IMR-90 (cell line): ENCODE data around the gene CLCNKA. TPM values are rescaled to one million over a fixed set of nuclear protein-coding genes. Genes with fewer than 3 reads are reported as not detected.

Experiments used
- ATAC-seq: fragments of 200-7000 bp; cut with Tn5 transposase; 2 replicates; pipeline ENCODE4 v1.9.1; 2020; ENCODE audit warnings: low read depth, mild to moderate bottlenecking, moderate library complexity
- BruUV-seq: library from RNA; stranded (reverse); fragments of 400-500 nt; replicated peaks from 2 replicates; lab custom pipeline; 2021; lab: Mats Ljungman, UMichigan
- CTCF ChIA-PET: fragments of 300-600 bp; formaldehyde crosslinking; extraction: SDS; loops from one replicate; lab custom pipeline; 2021; ENCODE audit warnings: antibody characterized with exemption; lab: Yijun Ruan, JAX
- POLR2A ChIA-PET: fragments of 300-600 bp; sonication (Branson Sonifier 250); formaldehyde crosslinking; loops from one replicate; lab custom pipeline; 2022; ENCODE audit warnings: antibody characterized with exemption; ENCODE audit not compliant: unreplicated experiment; lab: Charles Lee
- DNase-seq: peaks from one replicate; pipeline ENCODE4 v3.0.0; 2013
- H2AFZ ChIP-seq: replicated peaks from 2 replicates; pipeline ENCODE3; 2013; ENCODE audit warnings: low read length, mild to moderate bottlenecking; ENCODE audit not compliant: poor library complexity
- H2AK5ac ChIP-seq: 2 replicates; pipeline ENCODE4 v1.6.1; 2013; ENCODE audit warnings: low read depth, low read length, inconsistent platforms
- H2AK9ac ChIP-seq: replicated peaks from 2 replicates; pipeline ENCODE3; 2013; ENCODE audit warnings: mild to moderate bottlenecking, low read depth, low read length, moderate library complexity; ENCODE audit not compliant: poor library complexity
- H2BK120ac ChIP-seq: 2 replicates; pipeline ENCODE4 v1.6.1; 2013; ENCODE audit warnings: low read depth, low read length, inconsistent platforms
- H2BK15ac ChIP-seq: 3 replicates; pipeline ENCODE4 v1.6.1; 2013; ENCODE audit warnings: low read depth, low read length, inconsistent platforms
- H2BK20ac ChIP-seq: 2 replicates; pipeline ENCODE4 v1.6.1; 2013; ENCODE audit warnings: low read depth, mild to moderate bottlenecking, inconsistent platforms, low read length, moderate library complexity
- H2BK5ac ChIP-seq: 2 replicates; pipeline ENCODE4 v1.6.1; 2013; ENCODE audit warnings: mild to moderate bottlenecking, low read depth, low read length, inconsistent platforms; ENCODE audit not compliant: poor library complexity, severe bottlenecking
- H3K14ac ChIP-seq: replicated peaks from 2 replicates; pipeline ENCODE4 v1.6.1; 2013; ENCODE audit warnings: low read depth, low read length, inconsistent platforms
- H3K18ac ChIP-seq: 2 replicates; pipeline ENCODE4 v1.6.1; 2013; ENCODE audit warnings: low read depth, low read length, control low read depth
- H3K23ac ChIP-seq: 2 replicates; pipeline ENCODE4 v1.6.1; 2013; ENCODE audit warnings: low read depth, low read length, inconsistent platforms
- H3K27ac ChIP-seq: 2 replicates; pipeline ENCODE4 v1.5.1; 2013; ENCODE audit warnings: mild to moderate bottlenecking, control low read depth, low read length; ENCODE audit not compliant: insufficient read depth
- H3K27me3 ChIP-seq: 2 replicates; pipeline ENCODE4 v1.6.1; 2013; ENCODE audit warnings: low read length; ENCODE audit not compliant: control insufficient read depth, insufficient read depth
- H3K36me3 ChIP-seq: 2 replicates; pipeline ENCODE4 v1.6.1; 2013; ENCODE audit warnings: low read length, mixed read lengths; ENCODE audit not compliant: control insufficient read depth, insufficient read depth
- H3K4ac ChIP-seq: 2 replicates; pipeline ENCODE4 v1.6.1; 2013; ENCODE audit warnings: low read depth, low read length, inconsistent platforms
- H3K4me1 ChIP-seq: 2 replicates; pipeline ENCODE4 v1.6.1; 2013; ENCODE audit warnings: low read length, mixed read lengths; ENCODE audit not compliant: control insufficient read depth, insufficient read depth
- H3K4me2 ChIP-seq: 2 replicates; pipeline ENCODE4 v1.6.1; 2013; ENCODE audit warnings: low read depth, mild to moderate bottlenecking, control low read depth, low read length, moderate library complexity
- H3K4me3 ChIP-seq: 2 replicates; pipeline ENCODE4 v1.5.1; 2013; ENCODE audit warnings: low read depth, mild to moderate bottlenecking, control low read depth, low read length, moderate library complexity; ENCODE audit not compliant: insufficient read depth
- H3K56ac ChIP-seq: 2 replicates; pipeline ENCODE4 v1.6.1; 2013; ENCODE audit warnings: low read length, inconsistent platforms; ENCODE audit not compliant: insufficient read depth; ENCODE audit errors: extremely low read depth
- H3K79me1 ChIP-seq, 2 experiments: 2 replicates each; pipeline ENCODE4 v1.6.1; 2013; ENCODE audit warnings: low read length in 2 of 2, inconsistent platforms in 1 of 2, low read depth in 1 of 2
- H3K9ac ChIP-seq: 2 replicates; pipeline ENCODE4 v1.6.1; 2013; ENCODE audit warnings: low read depth, low read length, control low read depth
- H3K9me1 ChIP-seq: 2 replicates; pipeline ENCODE4 v1.6.1; 2013; ENCODE audit warnings: low read length, inconsistent platforms; ENCODE audit not compliant: insufficient read depth
- H3K9me3 ChIP-seq: 2 replicates; pipeline ENCODE4 v1.6.1; 2013; ENCODE audit warnings: low read length; ENCODE audit not compliant: control insufficient read depth, insufficient read depth
- H4K20me1 ChIP-seq: 2 replicates; pipeline ENCODE4 v1.6.1; 2013; ENCODE audit warnings: low read length, inconsistent platforms; ENCODE audit not compliant: insufficient read depth
- H4K5ac ChIP-seq: 2 replicates; pipeline ENCODE4 v1.6.1; 2013; ENCODE audit warnings: mild to moderate bottlenecking, low read depth, low read length, control low read depth
- H4K8ac ChIP-seq, 2 experiments: 2 replicates each; pipeline ENCODE4 v1.6.1; 2013; ENCODE audit warnings: low read depth in 2 of 2, low read length in 2 of 2, control low read depth in 1 of 2, inconsistent platforms in 1 of 2
- H4K91ac ChIP-seq: 2 replicates; pipeline ENCODE4 v1.6.1; 2013; ENCODE audit warnings: low read depth, low read length, inconsistent platforms; ENCODE audit not compliant: insufficient read depth
- CEBPB ChIP-seq: IDR thresholded peaks from 2 replicates; pipeline ENCODE4 v1.6.1; 2012; ENCODE audit warnings: low read depth, low read length, improper control_type of control experiment
- CHD1 ChIP-seq: IDR thresholded peaks from 2 replicates; pipeline ENCODE4 v1.6.1; 2012; ENCODE audit warnings: low read depth, low read length, improper control_type of control experiment
- MAZ ChIP-seq: IDR thresholded peaks from 2 replicates; pipeline ENCODE4 v1.6.1; 2012; ENCODE audit warnings: low read depth, mild to moderate bottlenecking, low read length, improper control_type of control experiment, moderate library complexity, borderline replicate concordance
- MXI1 ChIP-seq: IDR thresholded peaks from 2 replicates; pipeline ENCODE4 v1.6.1; 2012; ENCODE audit warnings: low read depth, mild to moderate bottlenecking, low read length, moderate library complexity, borderline replicate concordance
- NFE2L2 ChIP-seq: fragments of 150-350 bp; IDR thresholded peaks from 2 replicates; pipeline ENCODE4 v1.6.1; 2016; ENCODE audit warnings: low read depth, mild to moderate bottlenecking, low read length
- RCOR1 ChIP-seq: IDR thresholded peaks from 2 replicates; pipeline ENCODE4 v1.6.1; 2012; ENCODE audit warnings: mild to moderate bottlenecking, low read length, improper control_type of control experiment; ENCODE audit not compliant: insufficient replicate concordance
- SMC3 ChIP-seq: fragments of 150-350 bp; IDR thresholded peaks from 2 replicates; pipeline ENCODE4 v1.6.1; 2016; ENCODE audit warnings: low read depth, mild to moderate bottlenecking, antibody characterized with exemption, low read length, moderate library complexity
- USF2 ChIP-seq: fragments of 150-350 bp; IDR thresholded peaks from 2 replicates; pipeline ENCODE4 v1.6.1; 2017; ENCODE audit warnings: mild to moderate bottlenecking, antibody characterized with exemption, low read length, low read depth
- WGBS, 2 experiments: methylation state at CpG; one replicate each; pipeline versions ENCODE4 v1.1.5 to v1.1.7; 2013; ENCODE audit warnings: missing lambda C conversion rate in 2 of 2; ENCODE audit not compliant: insufficient read length in 1 of 2; ENCODE audit errors: extremely low coverage in 2 of 2; 5-methylcytosine and 5-hydroxymethylcytosine counted together
- dilution Hi-C: fragments of 300-500 bp; cut with HindIII; formaldehyde crosslinking; loops from one replicate; pipeline ENCODE4 v1.14.3; 2018; ENCODE audit warnings: low sequenced_read_pairs; ENCODE audit not compliant: unreplicated experiment
- in situ Hi-C: fragments of 300-500 bp; cut with MboI; formaldehyde crosslinking; loops from 3 replicates; pipeline ENCODE4 v1.14.3; 2019; ENCODE audit warnings: low sequenced_read_pairs, inconsistent platforms, mixed read lengths
- intact Hi-C: fragments of 100-400 bp; cut with micrococcal nuclease; formaldehyde crosslinking; loops from 2 replicates; pipeline ENCODE4 v1.10.0; 2022
- polyA plus RNA-seq, 3 experiments: library from polyadenylated mRNA; depleted of rRNA; stranded (reverse); fragments of >200 nt; gene quantifications; 2 replicates each; pipeline ENCODE4 v1.2.3, GENCODE V29; 2012; ENCODE audit warnings: low replicate concordance in 1 of 3
- total RNA-seq: library from RNA; depleted of rRNA; stranded (reverse); fragments of >200 nt; gene quantifications from 2 replicates; pipeline ENCODE4 v1.2.3, GENCODE V29; 2012
- TF ChIP-seq, protein P1 (sequence below): conservative IDR thresholded peaks from 2 replicates; pipeline ENCODE4 v1.5.1; 2012; ENCODE audit warnings: mild to moderate bottlenecking, low read depth, low read length, improper control_type of control experiment
- TF ChIP-seq, protein P2 (sequence below): fragments of 150-350 bp; IDR thresholded peaks from 2 replicates; pipeline ENCODE4 v1.6.1; 2016; ENCODE audit warnings: low read depth, mild to moderate bottlenecking, low read length, moderate library complexity, borderline replicate concordance

Gene CLCNKA
- total and polyA plus RNA-seq, 2 of the 4 experiments (the other 2 are of a cell fraction), result 0.05 TPM; not detected in 1

GRCh38 chr1:16070640-16071355, 49.0 kb downstream of the CLCNKA start:
- H3K9me3 ChIP-seq, result no peaks in the 10 kb centered on the region
- 0 out of 2 replicates have a peak, but pooled peaks cover 5% of the 10 kb centered on the region for H3K9me1 ChIP-seq
- H3K4ac ChIP-seq, result no peak overlapping the region
- TF ChIP-seq NFE2L2, result no peak
- TF ChIP-seq MAZ, result no peak
- no peak for TF ChIP-seq CHD1
- no peak for TF ChIP-seq MXI1
- no peak for TF ChIP-seq RCOR1
- TF ChIP-seq CEBPB, result no peak
- TF ChIP-seq, protein P1, sequence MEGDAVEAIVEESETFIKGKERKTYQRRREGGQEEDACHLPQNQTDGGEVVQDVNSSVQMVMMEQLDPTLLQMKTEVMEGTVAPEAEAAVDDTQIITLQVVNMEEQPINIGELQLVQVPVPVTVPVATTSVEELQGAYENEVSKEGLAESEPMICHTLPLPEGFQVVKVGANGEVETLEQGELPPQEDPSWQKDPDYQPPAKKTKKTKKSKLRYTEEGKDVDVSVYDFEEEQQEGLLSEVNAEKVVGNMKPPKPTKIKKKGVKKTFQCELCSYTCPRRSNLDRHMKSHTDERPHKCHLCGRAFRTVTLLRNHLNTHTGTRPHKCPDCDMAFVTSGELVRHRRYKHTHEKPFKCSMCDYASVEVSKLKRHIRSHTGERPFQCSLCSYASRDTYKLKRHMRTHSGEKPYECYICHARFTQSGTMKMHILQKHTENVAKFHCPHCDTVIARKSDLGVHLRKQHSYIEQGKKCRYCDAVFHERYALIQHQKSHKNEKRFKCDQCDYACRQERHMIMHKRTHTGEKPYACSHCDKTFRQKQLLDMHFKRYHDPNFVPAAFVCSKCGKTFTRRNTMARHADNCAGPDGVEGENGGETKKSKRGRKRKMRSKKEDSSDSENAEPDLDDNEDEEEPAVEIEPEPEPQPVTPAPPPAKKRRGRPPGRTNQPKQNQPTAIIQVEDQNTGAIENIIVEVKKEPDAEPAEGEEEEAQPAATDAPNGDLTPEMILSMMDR, result no peak
- no peak for TF ChIP-seq USF2
- TF ChIP-seq SMC3, result no peak
- TF ChIP-seq, protein P2, sequence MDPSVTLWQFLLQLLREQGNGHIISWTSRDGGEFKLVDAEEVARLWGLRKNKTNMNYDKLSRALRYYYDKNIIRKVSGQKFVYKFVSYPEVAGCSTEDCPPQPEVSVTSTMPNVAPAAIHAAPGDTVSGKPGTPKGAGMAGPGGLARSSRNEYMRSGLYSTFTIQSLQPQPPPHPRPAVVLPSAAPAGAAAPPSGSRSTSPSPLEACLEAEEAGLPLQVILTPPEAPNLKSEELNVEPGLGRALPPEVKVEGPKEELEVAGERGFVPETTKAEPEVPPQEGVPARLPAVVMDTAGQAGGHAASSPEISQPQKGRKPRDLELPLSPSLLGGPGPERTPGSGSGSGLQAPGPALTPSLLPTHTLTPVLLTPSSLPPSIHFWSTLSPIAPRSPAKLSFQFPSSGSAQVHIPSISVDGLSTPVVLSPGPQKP, result no peak
- H2BK5ac ChIP-seq, result no peak overlapping the region
- DNase-seq (no peak), ATAC-seq (no peak)
- H3K4me3 ChIP-seq, result no peak overlapping the region
- H4K5ac ChIP-seq, result no peak overlapping the region
- H3K79me1 ChIP-seq, result peaks cover 0 to 6% of the 10 kb centered on the region in 2 experiments; a peak in 2 of 4 replicates
- H4K20me1 ChIP-seq, result no peaks in the 10 kb centered on the region
- H2BK120ac ChIP-seq, result no peak overlapping the region
- in situ Hi-C loops, result no loop called here
- peaks cover 8% of the 10 kb centered on the region; the same call in 1 of the 2 replicates for H3K27me3 ChIP-seq
- ChIA-PET CTCF (no interaction called here), POLR2A (no interaction called here)
- no peak overlapping the region for H2BK15ac ChIP-seq
- no peak overlapping the region for H2AK5ac ChIP-seq
- H3K18ac ChIP-seq, result no peak overlapping the region
- H3K9ac ChIP-seq, result no peak overlapping the region
- no peak overlapping the region for H3K27ac ChIP-seq
- H2AFZ ChIP-seq, result no peak overlapping the region
- BruUV-seq, result no TSS peak
- no peak overlapping the region for H3K14ac ChIP-seq
- peaks cover 8% of the 10 kb centered on the region for H3K4me1 ChIP-seq
- no peaks in the 10 kb centered on the region for H3K36me3 ChIP-seq
- no peak overlapping the region for H3K56ac ChIP-seq
- H2AK9ac ChIP-seq, result no peak overlapping the region
- H4K8ac ChIP-seq, result no peak overlapping the region
- no peak overlapping the region for H2BK20ac ChIP-seq
- no peak overlapping the region for H3K23ac ChIP-seq
- no peak overlapping the region for H4K91ac ChIP-seq
- dilution Hi-C loops, result no loop called here
- WGBS, 2 experiments, result 89% methylated on average over 1 of the region's 9 CpGs; no CpG with 5 or more reads in 1 of the 2 experiments
- H3K4me2 ChIP-seq, result no peak overlapping the region
- intact Hi-C loops, result no loop called here
